ENCODE measurements around the gene PFDN5.

GRCh38 chr12:53336181-53336681 lies 40.9 kb downstream of the PFDN5 start, which contains the start of gene SP7:
- no peak for TF ChIP-seq JUND (IDR thresholded peaks at IDR 0.05)
- no peak for TF ChIP-seq REST (IDR thresholded peaks at IDR 0.05)
- no peak for TF ChIP-seq CTCF (IDR thresholded peaks at IDR 0.05; ENCODE audit: low read depth, low read length, missing input control)
- TF ChIP-seq FOXA1 (IDR thresholded peaks at IDR 0.05) = no peak

Measured in liver (tissue), 3 donors.